22Rv1 (cell line): ENCODE data around the gene RBM19.

ENCODE experiments used
- CTCF ChIP-seq: fragments of 450-650 bp; IDR thresholded peaks from 2 replicates; pipeline ENCODE4 v1.5.1; 2017; ENCODE audit warnings: mild to moderate bottlenecking
- ZFX ChIP-seq: fragments of 450-650 bp; IDR thresholded peaks from 2 replicates; pipeline ENCODE4 v1.6.1; 2017; ENCODE audit warnings: antibody characterized with exemption, borderline replicate concordance

GRCh38 chr12:113826805-113827538, 139.2 kb downstream of the RBM19 start:
- no peak for TF ChIP-seq CTCF
- no peak for TF ChIP-seq ZFX
